GM12892 (cell line): Measurements from ENCODE around the gene SLC2A4RG.

Experiments used
- POLR2A ChIP-seq: IDR thresholded peaks from 2 replicates; pipeline ENCODE4 v1.6.1; 2011; ENCODE audit warnings: low read depth, low read length, control low read depth
- POLR2AphosphoS5 ChIP-seq: IDR thresholded peaks from 2 replicates; pipeline ENCODE4 v1.6.1; 2011; ENCODE audit warnings: low read depth, low read length, control low read depth
- TAF1 ChIP-seq: IDR thresholded peaks from 2 replicates; pipeline ENCODE4 v1.6.1; 2011; ENCODE audit warnings: low read depth, mild to moderate bottlenecking, control low read depth, low read length, borderline replicate concordance

DNA sequence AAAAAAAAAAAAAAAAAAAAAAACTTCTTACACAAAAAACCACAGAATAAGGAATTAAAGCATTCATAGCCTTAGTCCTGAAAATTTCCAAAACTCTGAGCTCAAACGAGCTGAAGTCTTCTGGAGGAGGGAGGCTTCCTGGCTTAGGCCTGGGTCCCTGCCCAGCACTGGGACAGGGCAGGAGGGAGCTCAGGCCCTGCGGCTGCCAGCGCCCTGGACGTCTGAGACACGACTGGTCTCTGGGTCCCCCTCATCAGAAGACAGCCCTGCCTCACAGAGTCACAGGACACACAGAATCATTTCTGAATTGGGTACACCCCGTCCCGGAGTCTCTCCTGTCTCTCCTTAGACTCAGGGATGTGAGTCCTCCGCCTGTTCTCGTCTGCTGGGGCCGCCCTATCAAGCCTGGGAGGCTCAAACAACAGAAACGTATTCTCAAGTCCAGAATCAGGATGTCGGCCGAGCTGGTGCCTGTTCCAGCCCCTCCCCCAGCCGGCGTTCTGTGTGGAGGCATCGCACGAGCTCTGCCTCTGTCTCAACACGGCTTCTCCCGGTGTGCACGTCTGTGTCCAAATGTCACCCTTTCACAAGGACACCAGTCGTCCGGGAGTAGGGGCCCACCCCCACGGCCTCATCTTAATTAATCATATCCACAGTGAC lies 52.1 kb downstream of the SLC2A4RG start:
- TF ChIP-seq POLR2A (no peak), TAF1 (no peak), POLR2AphosphoS5 (no peak)
